Activated T-helper 2 cell treated with anti-CD3 and anti-CD28 coated beads, Interferon-gamma antibody, Interleukin-2, Interleukin-4, amounts not matched to agents 10 μg/mL and 5 μg/mL and 100 μg/mL, durations not matched to agents 14 hours and 24 hours and 36 hours (primary cell): Measurements from ENCODE around the gene TNRC6B. TPM values are rescaled to one million over a fixed set of nuclear protein-coding genes. Genes with fewer than 3 reads are reported as not detected.
A peak's percentile ranks its signal among the peaks of the same experiment; 100 is the strongest.
"Not testable (repeated sequence)": the region's sequence is repeated elsewhere in the genome, so short reads cannot be mapped to it uniquely, and the experiment has no call there.

Source experiments
- DNase-seq: peaks from one replicate; pipeline ENCODE4 v3.0.0; 2021; ENCODE audit warnings: low spot score
- H3K27ac Mint-ChIP-seq: one replicate; pipeline ENCODE4 v1.8.0; 2021; ENCODE audit warnings: mixed read lengths
- H3K27me3 Mint-ChIP-seq: one replicate; pipeline ENCODE4 v1.8.0; 2021; ENCODE audit warnings: low read depth, mixed read lengths
- H3K36me3 Mint-ChIP-seq: one replicate; pipeline ENCODE4 v1.8.0; 2021; ENCODE audit warnings: low read depth, mixed read lengths
- H3K4me1 Mint-ChIP-seq: one replicate; pipeline ENCODE4 v1.8.0; 2021; ENCODE audit warnings: low read depth, mixed read lengths
- H3K4me3 Mint-ChIP-seq: one replicate; pipeline ENCODE4 v1.8.0; 2021; ENCODE audit warnings: low read depth, mild to moderate bottlenecking, moderate library complexity, mixed read lengths
- H3K9me3 Mint-ChIP-seq: one replicate; pipeline ENCODE4 v1.8.0; 2021; ENCODE audit warnings: mixed read lengths
- intact Hi-C: fragments of 100-400 bp; cut with micrococcal nuclease; formaldehyde crosslinking; loops from one replicate; pipeline ENCODE4 v1.15.1; 2023
- total RNA-seq: library from RNA; stranded (reverse); gene quantifications from 2 replicates; pipeline ENCODE4 v1.2.3, GENCODE V29; 2022

The TNRC6B gene
- total RNA-seq, 1 donor from 2014 or later = 28.0 TPM

- peaks cover 31% of the 10 kb centered on the region for H3K4me1 Mint-ChIP-seq
- H3K27ac Mint-ChIP-seq, H3K36me3 Mint-ChIP-seq, H3K4me3 Mint-ChIP-seq, intact Hi-C loops, H3K9me3 Mint-ChIP-seq, H3K27me3 Mint-ChIP-seq, DNase-seq: not testable (repeated sequence)
Observed at GRCh38 chr22:40222979-40223378, 45.3 kb downstream of the TNRC6B start.

- DNase-seq = no peak
- Mint-ChIP-seq H3K4me3 (no peak overlapping the region), H3K27ac (peak overlapping the region; percentile 72), H3K27me3 (no peaks in the 10 kb centered on the region), H3K4me1 (peaks cover 21% of the 10 kb centered on the region), H3K36me3 (peaks cover 5% of the 10 kb centered on the region), H3K9me3 (no peaks in the 10 kb centered on the region)
- intact Hi-C loops = no loop called here
Observed at GRCh38 chr22:40224702-40225101, 47.0 kb downstream of the TNRC6B start.

GRCh38 chr22:40226620-40227019 lies 48.9 kb downstream of the TNRC6B start:
- peaks cover 12% of the 10 kb centered on the region for H3K36me3 Mint-ChIP-seq
- intact Hi-C loops = no loop called here
- DNase-seq = no peak
- H3K9me3 Mint-ChIP-seq = no peaks in the 10 kb centered on the region
- H3K27me3 Mint-ChIP-seq = no peaks in the 10 kb centered on the region
- H3K4me1 Mint-ChIP-seq = peaks cover 19% of the 10 kb centered on the region
- H3K27ac Mint-ChIP-seq = no peak overlapping the region
- H3K4me3 Mint-ChIP-seq = no peak overlapping the region

GRCh38 chr22:40231618-40232313 lies 54.0 kb downstream of the TNRC6B start:
- DNase-seq = no peak
- no peaks in the 10 kb centered on the region for H3K9me3 Mint-ChIP-seq
- H3K4me3 Mint-ChIP-seq = no peak overlapping the region
- intact Hi-C loops = no loop called here
- H3K4me1 Mint-ChIP-seq = peaks cover 5% of the 10 kb centered on the region
- H3K27me3 Mint-ChIP-seq = no peaks in the 10 kb centered on the region
- no peak overlapping the region for H3K27ac Mint-ChIP-seq
- peaks cover 25% of the 10 kb centered on the region for H3K36me3 Mint-ChIP-seq

GRCh38 chr22:40232624-40233023 lies 54.9 kb downstream of the TNRC6B start:
- no peak for DNase-seq
- Mint-ChIP-seq H3K4me1 (peaks cover 12% of the 10 kb centered on the region), H3K4me3 (no peak overlapping the region), H3K9me3 (no peaks in the 10 kb centered on the region), H3K27ac (no peak overlapping the region), H3K27me3 (no peaks in the 10 kb centered on the region), H3K36me3 (peaks cover 25% of the 10 kb centered on the region)
- intact Hi-C loops = no loop called here

- H3K27me3 Mint-ChIP-seq = no peaks in the 10 kb centered on the region
- H3K4me1 Mint-ChIP-seq = peaks cover 23% of the 10 kb centered on the region
- no peak overlapping the region for H3K4me3 Mint-ChIP-seq
- peaks cover 25% of the 10 kb centered on the region for H3K36me3 Mint-ChIP-seq
- no peak for DNase-seq
- H3K9me3 Mint-ChIP-seq = no peaks in the 10 kb centered on the region
- intact Hi-C loops = no loop called here
- no peak overlapping the region for H3K27ac Mint-ChIP-seq
Observed at GRCh38 chr22:40233886-40234285, 56.2 kb downstream of the TNRC6B start.

- no peak for DNase-seq
- Mint-ChIP-seq H3K4me1 (peaks cover 28% of the 10 kb centered on the region), H3K27me3 (no peaks in the 10 kb centered on the region), H3K27ac (no peak overlapping the region), H3K9me3 (no peaks in the 10 kb centered on the region), H3K4me3 (no peak overlapping the region), H3K36me3 (peaks cover 20% of the 10 kb centered on the region)
- intact Hi-C loops = no loop called here
Observed at GRCh38 chr22:40234658-40235057, 56.9 kb downstream of the TNRC6B start.

- peaks cover 31% of the 10 kb centered on the region for H3K4me1 Mint-ChIP-seq
- intact Hi-C loops = no loop called here
- H3K9me3 Mint-ChIP-seq = no peaks in the 10 kb centered on the region
- no peak overlapping the region for H3K27ac Mint-ChIP-seq
- peaks cover 16% of the 10 kb centered on the region for H3K36me3 Mint-ChIP-seq
- DNase-seq = no peak
- no peaks in the 10 kb centered on the region for H3K27me3 Mint-ChIP-seq
- no peak overlapping the region for H3K4me3 Mint-ChIP-seq
Observed at GRCh38 chr22:40235308-40235707, 57.6 kb downstream of the TNRC6B start.

- no peak overlapping the region for H3K4me3 Mint-ChIP-seq
Observed at GRCh38 chr22:40236131-40236665, 58.5 kb downstream of the TNRC6B start.

GRCh38 chr22:40237241-40237640 lies 59.5 kb downstream of the TNRC6B start:
- Mint-ChIP-seq H3K27me3 (no peaks in the 10 kb centered on the region), H3K27ac (no peak overlapping the region), H3K36me3 (peaks cover 8% of the 10 kb centered on the region), H3K9me3 (no peaks in the 10 kb centered on the region), H3K4me1 (peaks cover 50% of the 10 kb centered on the region), H3K4me3 (no peak overlapping the region)
- intact Hi-C loops = no loop called here
- no peak for DNase-seq

More at GRCh38 chr22:40236131-40236665, 58.5 kb downstream of the TNRC6B start:
- H3K36me3 Mint-ChIP-seq = peaks cover 13% of the 10 kb centered on the region
- peaks cover 40% of the 10 kb centered on the region for H3K4me1 Mint-ChIP-seq
- no peaks in the 10 kb centered on the region for H3K9me3 Mint-ChIP-seq
- intact Hi-C loops = no loop called here
- no peaks in the 10 kb centered on the region for H3K27me3 Mint-ChIP-seq
- H3K27ac Mint-ChIP-seq = peak overlapping the region; percentile 23
- DNase-seq = no peak

GRCh38 chr22:40237788-40238424 lies 60.2 kb downstream of the TNRC6B start:
- Mint-ChIP-seq H3K36me3 (peaks cover 7% of the 10 kb centered on the region), H3K9me3 (no peaks in the 10 kb centered on the region), H3K27ac (peak overlapping the region; percentile 63), H3K4me1 (peaks cover 51% of the 10 kb centered on the region), H3K4me3 (no peak overlapping the region), H3K27me3 (no peaks in the 10 kb centered on the region)
- intact Hi-C loops = no loop called here
- DNase-seq = no peak

GRCh38 chr22:40238425-40239344 lies 61.0 kb downstream of the TNRC6B start:
- H3K36me3 Mint-ChIP-seq = peaks cover 7% of the 10 kb centered on the region
- DNase-seq = no peak
- H3K9me3 Mint-ChIP-seq = no peaks in the 10 kb centered on the region
- peak overlapping the region; percentile 51 for H3K27ac Mint-ChIP-seq
- intact Hi-C loops = no loop called here
- peaks cover 53% of the 10 kb centered on the region for H3K4me1 Mint-ChIP-seq
- no peak overlapping the region for H3K4me3 Mint-ChIP-seq
- no peaks in the 10 kb centered on the region for H3K27me3 Mint-ChIP-seq
